ENCODE results near the gene FLT1.

Gene FLT1

DNA sequence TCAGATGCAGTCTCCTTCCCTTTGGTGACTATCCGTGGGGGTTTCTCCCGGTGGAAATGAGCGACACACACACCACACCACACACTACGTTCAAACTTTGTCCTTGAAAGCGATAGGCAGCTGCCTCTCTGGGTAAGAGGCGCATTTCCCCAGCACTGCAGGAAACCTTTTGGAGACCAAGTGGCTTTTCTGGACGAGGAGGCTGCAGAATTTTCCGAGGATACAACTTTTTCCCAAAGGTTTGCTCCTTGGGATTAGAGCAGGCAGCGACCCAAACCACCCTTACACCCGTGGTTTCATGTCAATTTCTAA is 38.2 kb upstream of the FLT1 start:
- TF ChIP-seq, protein P1, sequence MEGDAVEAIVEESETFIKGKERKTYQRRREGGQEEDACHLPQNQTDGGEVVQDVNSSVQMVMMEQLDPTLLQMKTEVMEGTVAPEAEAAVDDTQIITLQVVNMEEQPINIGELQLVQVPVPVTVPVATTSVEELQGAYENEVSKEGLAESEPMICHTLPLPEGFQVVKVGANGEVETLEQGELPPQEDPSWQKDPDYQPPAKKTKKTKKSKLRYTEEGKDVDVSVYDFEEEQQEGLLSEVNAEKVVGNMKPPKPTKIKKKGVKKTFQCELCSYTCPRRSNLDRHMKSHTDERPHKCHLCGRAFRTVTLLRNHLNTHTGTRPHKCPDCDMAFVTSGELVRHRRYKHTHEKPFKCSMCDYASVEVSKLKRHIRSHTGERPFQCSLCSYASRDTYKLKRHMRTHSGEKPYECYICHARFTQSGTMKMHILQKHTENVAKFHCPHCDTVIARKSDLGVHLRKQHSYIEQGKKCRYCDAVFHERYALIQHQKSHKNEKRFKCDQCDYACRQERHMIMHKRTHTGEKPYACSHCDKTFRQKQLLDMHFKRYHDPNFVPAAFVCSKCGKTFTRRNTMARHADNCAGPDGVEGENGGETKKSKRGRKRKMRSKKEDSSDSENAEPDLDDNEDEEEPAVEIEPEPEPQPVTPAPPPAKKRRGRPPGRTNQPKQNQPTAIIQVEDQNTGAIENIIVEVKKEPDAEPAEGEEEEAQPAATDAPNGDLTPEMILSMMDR (IDR thresholded peaks at IDR 0.05), result no peak
- no peak for TF ChIP-seq ZFX (IDR thresholded peaks at IDR 0.05; ENCODE audit: borderline replicate concordance)
- no peak overlapping the region for H3K27ac ChIP-seq

DNA sequence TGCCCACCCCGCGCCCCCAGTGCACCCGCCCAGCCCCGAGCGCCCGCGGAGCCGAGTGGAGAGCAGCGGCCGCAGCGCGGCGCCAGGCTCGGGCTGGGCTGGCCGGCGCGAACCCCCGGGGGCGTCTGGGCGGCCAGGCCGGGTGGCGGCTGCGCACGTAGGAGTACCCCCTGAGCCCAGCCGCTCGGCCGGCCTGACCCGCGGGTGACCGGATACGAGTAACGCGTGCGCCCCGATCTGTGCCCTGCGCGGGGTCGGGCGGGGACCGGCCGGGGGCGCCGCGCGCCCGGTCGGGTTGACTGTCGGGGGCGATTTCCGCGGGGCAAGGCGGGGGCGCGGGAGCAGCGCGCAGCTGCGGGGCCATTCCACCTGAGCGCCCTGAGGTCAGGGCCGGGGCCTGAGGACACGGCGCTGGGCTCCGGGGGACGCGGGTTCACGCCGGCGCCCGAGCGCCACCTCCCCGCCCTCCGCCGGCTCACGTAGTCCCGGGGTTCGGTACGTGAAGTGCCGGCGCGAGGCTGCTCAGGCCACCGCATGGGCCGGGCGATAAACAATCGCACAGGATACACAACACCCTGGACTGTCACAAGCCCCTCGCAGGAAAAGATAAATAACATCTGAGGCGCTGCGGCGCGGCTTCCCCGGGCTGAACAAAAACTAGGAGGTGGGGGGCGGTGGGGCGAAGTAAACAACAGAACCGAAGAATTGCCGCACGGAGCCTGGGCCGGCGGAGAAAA is 37.6 kb upstream of the FLT1 start:
- TF ChIP-seq, protein P1 (IDR thresholded peaks at IDR 0.05), result no peak
- no peak for TF ChIP-seq ZFX (IDR thresholded peaks at IDR 0.05; ENCODE audit: borderline replicate concordance)
- no peak overlapping the region for H3K27ac ChIP-seq

DNA sequence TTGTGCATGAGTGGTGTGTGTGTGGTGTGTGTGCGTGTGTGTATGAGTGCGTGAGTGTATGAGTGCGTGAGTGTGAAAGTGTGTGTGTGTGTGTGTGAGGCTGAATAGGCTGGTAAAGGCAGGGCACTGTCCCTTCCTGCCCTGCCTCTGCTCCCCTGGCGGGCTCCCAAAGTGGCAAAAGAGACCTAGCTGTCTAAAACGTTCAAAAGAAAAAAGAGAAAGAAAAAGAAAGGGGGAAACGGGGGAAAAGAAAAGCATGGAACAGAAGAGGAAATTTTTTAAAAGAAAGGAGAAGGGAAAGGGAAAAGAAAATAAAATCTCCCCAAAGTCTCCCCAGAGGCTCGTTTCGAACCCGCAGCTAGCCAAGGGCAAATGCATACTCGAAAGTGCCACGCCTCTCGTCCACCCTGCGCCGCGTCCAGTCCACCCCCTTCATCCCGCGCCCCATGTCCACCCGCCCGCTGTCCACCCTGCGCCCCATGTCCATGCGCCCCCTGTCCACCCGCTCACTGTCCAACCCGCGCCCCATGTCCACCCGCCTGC is 37.0 kb upstream of the FLT1 start:
- no peak for TF ChIP-seq ZFX (IDR thresholded peaks at IDR 0.05; ENCODE audit: borderline replicate concordance)
- TF ChIP-seq, protein P1 (IDR thresholded peaks at IDR 0.05), result no peak
- no peak overlapping the region for H3K27ac ChIP-seq

DNA sequence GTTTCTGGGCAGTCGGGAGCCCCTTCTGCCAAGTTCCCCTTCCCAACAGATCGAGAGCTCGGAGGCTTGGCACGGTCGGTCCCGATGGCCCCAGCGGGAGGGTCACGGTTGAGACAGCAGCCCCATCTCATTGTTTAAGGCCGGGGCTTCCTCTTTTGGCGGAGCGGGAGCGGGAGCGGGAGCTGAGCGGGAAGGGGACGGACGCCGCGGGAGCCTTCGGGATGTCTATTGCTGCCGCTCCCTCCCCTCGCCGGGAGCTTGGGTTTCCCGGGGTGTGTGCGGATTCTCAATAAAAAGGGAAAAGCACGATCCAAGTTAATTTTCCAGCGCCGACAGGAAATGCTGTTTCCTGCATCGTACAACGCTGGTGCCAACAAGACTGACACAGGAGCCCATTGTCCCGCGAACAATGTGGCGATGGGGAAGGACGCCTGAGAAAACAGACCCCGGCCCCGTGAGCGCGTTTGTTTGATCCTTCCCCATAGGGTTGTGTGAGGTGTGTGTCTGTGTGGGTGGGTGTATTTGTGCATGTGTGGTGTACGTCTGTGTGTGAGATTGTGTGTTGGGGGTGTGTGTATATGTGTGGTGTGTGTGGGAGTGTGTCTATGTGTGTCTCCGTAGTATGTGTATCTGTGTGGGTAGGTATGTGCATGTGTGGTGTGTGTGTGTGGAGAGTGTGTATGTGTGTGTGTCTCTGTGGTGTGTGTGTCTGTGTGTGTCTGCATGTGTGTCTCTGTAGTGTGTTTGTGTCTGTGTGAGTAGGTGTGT is 36.3 kb upstream of the FLT1 start:
- no peak overlapping the region for H3K27ac ChIP-seq
- no peak for TF ChIP-seq ZFX (IDR thresholded peaks at IDR 0.05; ENCODE audit: borderline replicate concordance)
- TF ChIP-seq, protein P1 (IDR thresholded peaks at IDR 0.05), result no peak

DNA sequence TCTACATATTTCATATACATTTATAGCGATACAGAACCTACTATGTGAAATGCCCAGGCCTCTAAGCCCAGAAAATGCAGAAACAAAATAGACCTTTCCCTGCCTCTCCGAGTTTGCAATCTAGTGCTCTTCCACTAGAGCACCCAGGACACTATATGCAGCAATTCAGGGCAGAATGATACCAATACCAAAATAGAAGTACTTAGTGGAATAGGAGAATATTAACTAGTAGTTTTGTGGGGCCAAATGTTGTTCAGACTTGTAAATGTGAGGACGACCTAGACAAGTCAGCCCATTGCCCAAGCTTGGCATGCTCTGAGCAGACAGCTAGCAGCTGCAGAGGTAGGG is 35.8 kb upstream of the FLT1 start:
- TF ChIP-seq ZFX (IDR thresholded peaks at IDR 0.05; ENCODE audit: borderline replicate concordance), result no peak
- TF ChIP-seq, protein P1 (IDR thresholded peaks at IDR 0.05), result no peak
- H3K27ac ChIP-seq, result no peak overlapping the region

DNA sequence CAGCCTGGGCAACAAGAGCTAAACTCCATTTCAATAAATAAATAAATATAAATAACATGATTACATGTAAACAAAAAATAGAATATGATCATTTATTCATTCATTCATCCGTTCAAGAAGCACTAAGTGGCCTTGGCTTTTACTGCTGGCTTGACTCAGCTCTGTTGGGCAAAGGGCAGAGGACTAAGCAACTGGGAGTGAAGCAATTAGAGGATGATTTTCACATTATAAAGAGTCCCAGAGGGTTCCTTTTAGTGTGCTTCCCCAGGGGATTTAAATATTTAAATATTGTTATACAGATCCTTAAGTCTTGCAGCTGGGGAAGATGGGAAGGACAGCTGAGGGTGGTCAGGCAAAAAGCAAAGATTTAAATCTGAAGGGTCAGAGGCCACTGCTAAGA is 34.9 kb upstream of the FLT1 start:
- TF ChIP-seq, protein P1 (IDR thresholded peaks at IDR 0.05), result no peak
- no peak for TF ChIP-seq ZFX (IDR thresholded peaks at IDR 0.05; ENCODE audit: borderline replicate concordance)
- no peak overlapping the region for H3K27ac ChIP-seq

DNA sequence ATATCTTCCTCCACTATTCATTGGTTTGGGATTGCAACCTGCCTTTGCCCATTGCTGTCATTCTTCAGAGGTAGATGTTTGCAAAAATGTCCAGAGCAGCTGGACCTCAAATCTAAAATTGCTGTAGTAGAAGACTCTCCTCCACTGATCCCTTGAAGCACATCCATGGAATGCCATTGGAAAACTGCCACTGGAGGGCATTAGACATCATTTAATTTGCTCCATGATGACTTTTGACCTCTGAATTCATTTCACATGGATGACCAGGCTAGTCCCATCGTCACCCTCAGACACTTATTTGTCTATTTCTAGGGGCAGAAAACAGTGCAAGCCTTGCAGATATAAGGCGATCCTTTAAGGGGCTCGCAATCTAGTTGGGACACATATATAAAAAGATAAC is 33.9 kb upstream of the FLT1 start:
- TF ChIP-seq, protein P1 (IDR thresholded peaks at IDR 0.05), result no peak
- TF ChIP-seq ZFX (IDR thresholded peaks at IDR 0.05; ENCODE audit: borderline replicate concordance), result no peak
- no peak overlapping the region for H3K27ac ChIP-seq

Measured in 22Rv1 (cell line).